SW480 (cell line): ENCODE measurements around the gene PTH1R.

Experiments used
- DNase-seq: peaks from one replicate; pipeline ENCODE4 v3.0.0-alpha.2; 2016; ENCODE audit warnings: low spot score

Gene PTH1R

GRCh38 chr3:46946856-46947545, 69.5 kb downstream of the PTH1R start:
- peak; percentile 75 for DNase-seq

GRCh38 chr3:46947546-46947901, 70.0 kb downstream of the PTH1R start:
- DNase-seq, result no peak

GRCh38 chr3:46947981-46948791, 70.7 kb downstream of the PTH1R start:
- peak; percentile 93 for DNase-seq

GRCh38 chr3:46948830-46949671, 71.5 kb downstream of the PTH1R start:
- no peak for DNase-seq

- no peak for DNase-seq
Measured at GRCh38 chr3:46950177-46950576, 72.7 kb downstream of the PTH1R start.

GRCh38 chr3:46950650-46951241, 73.2 kb downstream of the PTH1R start:
- no peak for DNase-seq

GRCh38 chr3:46952813-46953212, 75.3 kb downstream of the PTH1R start:
- no peak for DNase-seq
